NCI-H128 (cell line): ENCODE measurements around the gene POTEM.
"Not testable (repeated sequence)": the region's sequence is repeated elsewhere in the genome, so short reads cannot be mapped to it uniquely, and the experiment has no call there.

Experiments used
- DNase-seq: peaks from one replicate; lab custom pipeline; 2025; ENCODE audit not compliant: unreplicated experiment; lab: John Stamatoyannopoulos, UW

The POTEM gene

DNA sequence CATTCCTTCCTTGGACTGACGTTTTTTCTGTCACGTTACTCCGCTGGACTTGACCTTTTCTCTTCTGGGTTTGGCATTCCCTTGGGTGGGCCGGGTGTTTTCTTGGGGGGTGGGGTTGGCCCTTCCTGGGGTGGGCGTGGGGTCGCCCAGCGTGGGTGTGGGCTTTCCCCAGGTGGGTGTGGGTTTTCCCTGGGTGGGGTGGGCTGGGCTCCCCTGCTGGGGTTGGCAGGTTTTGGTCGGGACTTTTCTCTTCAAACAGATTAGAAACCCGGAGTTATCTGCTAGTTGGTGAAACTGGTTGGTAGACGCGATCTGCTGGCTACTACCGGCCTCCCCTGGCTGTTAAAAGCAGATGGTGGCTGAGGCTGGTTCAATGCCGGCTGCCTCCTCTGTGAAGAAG, at the start of gene POTEM:
Gene POTEM, plus strand, starts transcription at position 301 of the 400 bp plus-strand sequence. Its CDS starts 52 bp downstream, at position 353.
- not testable (repeated sequence) for DNase-seq

- not testable (repeated sequence) for DNase-seq
These were observed 48.9 kb upstream of the POTEM start for GRCh38 chr14:18918345-18918744.

DNA sequence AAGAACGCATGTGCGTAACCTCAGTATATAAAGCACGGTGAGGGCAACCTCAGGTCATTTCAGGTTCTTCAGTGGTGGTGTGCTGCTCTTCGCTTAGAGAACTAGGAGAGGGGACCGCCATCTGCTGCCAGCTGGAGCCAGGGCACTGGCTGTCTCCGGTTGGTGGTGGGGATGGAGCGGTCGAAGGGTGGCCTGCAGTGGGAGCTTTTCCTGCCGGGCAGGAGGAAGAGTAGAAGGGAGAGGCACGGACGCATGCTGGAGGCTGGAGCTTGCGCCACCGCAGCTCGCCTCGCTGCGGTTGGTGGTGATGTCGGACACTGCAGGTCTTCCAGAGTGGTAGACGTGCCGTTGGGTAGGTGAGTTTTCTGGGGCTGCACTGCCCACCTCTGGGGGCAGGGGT, 47.2 kb upstream of the POTEM start:
- DNase-seq = not testable (repeated sequence)

DNA sequence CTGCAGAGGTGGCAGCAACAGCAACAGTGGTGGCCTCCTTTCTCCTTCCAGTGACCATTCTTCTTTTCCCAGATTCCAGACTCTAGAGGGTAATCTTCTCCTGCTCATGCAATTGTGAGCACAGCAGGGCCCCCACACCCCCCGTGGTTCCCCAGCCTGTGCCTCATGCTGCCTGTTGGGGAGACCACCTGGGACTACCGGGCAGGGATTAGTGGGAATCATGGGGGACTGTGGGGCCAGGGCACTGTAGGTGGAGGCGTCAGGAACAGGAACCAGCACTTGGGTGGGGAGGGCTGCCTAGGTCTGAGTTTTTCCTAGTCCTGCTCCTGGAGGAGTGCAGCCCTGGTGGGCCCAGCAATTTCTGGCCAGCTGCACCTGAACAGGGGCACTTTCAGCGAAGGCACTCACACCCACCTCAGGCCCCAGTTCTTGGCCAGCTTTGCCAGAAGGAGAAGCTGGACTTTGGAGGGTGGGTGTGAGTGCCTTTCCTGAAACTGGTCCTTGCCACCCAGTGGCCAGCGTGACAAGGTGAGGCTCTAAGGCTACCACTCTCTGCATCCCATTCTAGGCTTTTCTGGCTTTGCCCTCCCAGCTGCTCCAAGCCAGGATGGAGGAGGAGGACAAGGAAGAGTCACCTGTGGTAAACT, 46.1 kb upstream of the POTEM start:
- not testable (repeated sequence) for DNase-seq

GRCh38 chr14:18936848-18937247, 30.4 kb upstream of the POTEM start:
- DNase-seq = not testable (repeated sequence)

DNA sequence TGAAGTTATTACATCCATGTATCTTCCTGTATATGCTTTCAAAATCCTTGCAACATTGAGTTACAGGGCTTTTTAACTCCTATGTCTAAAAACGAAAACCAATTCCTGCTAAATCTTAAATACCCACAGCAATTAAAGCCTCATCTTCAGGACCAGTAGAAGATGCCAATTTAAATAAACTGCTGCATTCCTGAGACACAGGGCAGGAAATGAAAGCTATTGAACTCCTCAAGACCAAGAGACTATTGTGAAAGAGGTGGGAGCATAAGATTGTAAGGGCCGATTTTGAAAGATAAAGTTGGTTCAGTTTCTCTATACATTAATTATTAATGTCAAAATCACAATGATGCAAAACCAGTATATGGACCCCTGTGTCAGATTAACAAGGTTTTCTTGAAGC, 28.5 kb upstream of the POTEM start:
- DNase-seq = not testable (repeated sequence)

GRCh38 chr14:18949939-18950338, 17.3 kb upstream of the POTEM start:
- DNase-seq = not testable (repeated sequence)

DNA sequence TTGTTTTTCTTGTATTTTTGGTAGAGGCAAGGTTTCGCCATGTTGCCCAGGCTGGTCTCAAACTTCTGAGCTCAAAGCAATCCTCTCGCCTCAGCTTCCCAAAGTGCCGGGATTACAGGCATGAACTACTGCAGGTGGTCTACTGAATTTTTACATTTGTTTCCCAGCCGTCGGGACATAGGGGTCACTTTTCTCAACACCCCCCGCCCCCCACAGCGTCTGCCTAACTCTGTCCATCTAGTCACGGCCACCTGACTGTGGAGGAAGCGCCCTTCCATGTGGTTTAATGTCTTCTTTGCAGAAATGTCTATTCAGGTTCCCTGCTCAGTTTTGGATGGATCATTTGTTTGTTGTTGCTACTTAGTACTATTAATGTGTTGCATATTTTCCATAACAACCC, 14.1 kb upstream of the POTEM start:
- not testable (repeated sequence) for DNase-seq

DNA sequence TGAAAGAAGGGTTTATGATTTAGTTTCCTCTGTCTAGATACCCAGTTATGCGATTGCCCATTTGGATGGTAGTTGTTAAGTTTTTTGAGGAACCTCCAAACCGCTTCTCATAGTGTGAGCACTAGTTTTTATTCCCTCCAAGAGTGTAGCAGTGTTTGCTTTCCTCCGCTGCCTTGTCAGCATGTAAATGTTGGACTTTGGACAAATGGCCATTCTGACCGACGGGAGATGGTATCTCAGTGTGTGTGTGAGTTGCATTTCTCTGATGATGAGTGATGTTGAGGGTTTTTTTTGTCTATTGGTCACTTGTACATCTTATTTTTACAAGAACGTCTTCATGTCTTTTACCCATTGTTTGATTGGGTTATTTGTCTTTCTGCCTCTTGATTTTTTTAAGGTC, 11.4 kb upstream of the POTEM start:
- not testable (repeated sequence) for DNase-seq

DNA sequence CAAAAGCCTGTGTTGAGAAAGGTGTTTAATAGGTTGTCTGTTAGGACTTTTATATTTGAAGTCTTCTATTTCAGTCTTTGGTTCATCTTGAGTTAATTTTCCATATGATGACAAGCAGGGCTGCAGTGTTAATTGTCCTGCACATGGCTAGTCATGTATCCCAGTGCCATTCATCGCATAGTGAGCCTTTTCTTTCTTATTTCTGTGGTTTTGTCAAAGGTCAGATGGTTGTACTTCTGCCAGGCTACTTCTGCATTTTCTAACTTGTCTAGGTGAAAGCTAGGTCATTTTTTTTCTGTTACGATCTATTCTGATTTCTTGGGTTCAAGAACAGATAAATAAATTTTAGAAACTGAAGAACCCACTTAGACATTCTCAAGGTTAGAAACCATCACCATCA, 5.7 kb upstream of the POTEM start:
- DNase-seq = not testable (repeated sequence)

DNA sequence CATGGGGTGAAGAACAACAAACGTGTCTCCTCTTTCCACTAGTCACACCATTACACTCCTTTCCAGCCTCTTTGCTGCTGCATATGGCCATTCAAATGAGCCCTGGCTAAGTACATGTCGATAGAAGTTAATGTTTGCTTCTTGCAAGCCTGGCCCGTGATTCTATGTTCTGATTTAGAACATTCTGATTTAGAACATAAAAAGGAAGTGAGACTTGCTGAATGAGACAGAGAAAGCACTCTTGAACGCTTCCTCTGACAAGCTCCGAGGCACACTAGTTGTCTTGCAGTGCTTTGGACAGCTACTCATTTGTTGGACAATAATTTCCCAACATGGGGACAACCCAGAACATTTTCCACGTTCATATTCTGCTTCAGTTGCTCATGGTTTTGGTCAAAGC, 5.1 kb upstream of the POTEM start:
- DNase-seq = not testable (repeated sequence)

DNA sequence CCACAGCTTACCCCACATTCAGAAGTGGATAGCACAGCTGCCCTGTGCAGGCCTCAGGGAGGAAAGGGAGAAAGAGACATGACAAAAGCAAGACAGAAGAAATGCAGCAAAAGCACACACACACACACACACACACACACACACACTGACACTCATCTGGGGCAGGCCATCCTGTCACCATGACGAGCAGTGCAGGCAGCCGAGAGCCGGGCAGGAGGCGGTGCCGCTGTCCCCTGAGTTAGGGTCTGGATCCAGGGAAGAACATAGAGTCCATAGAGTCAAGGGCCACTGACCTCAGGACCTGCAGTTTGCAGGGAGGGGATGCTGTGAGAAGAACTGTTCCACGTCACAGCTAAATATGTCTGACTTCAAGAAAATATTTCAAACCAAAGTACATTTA, 4.0 kb upstream of the POTEM start:
- not testable (repeated sequence) for DNase-seq

GRCh38 chr14:18964878-18965277, 2.4 kb upstream of the POTEM start:
- DNase-seq = not testable (repeated sequence)

DNA sequence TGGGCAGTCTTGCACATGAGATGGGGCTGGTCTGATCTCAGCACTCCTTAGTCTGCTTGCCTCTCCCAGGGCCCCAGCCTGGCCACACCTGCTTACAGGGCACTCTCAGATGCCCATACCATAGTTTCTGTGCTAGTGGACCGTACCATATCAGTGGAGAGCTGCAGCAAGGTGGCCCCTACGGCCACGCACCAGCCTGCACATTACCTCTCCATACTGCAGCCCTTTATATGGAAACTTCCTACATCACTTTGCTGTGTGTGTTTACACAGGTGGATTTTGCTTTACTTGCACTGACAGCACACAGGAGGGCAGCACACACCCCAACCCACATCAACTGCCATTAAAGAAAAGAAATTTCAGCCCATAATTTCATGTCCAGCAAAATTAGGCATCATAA, 35.3 kb downstream of the POTEM start:
- DNase-seq = not testable (repeated sequence)

DNA sequence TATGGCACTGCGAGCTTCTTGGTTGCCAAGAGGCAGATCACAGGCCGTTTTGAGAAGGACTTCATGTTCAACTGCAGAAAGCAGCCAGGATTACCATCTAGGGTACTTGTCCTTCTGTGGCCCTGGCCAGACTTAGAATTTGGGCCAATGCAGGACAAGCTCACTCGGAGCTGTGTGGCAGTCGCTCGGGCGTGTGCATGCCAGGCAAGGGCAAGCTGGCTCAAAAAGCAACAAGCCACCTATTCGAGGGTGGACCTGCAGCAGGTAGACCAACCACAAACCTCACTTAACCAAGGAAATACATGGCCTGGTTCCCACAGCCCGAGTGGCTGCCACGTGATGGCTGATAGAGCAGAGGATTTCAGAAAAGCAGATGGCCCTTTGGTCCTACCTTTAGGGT, 39.3 kb downstream of the POTEM start:
- not testable (repeated sequence) for DNase-seq

DNA sequence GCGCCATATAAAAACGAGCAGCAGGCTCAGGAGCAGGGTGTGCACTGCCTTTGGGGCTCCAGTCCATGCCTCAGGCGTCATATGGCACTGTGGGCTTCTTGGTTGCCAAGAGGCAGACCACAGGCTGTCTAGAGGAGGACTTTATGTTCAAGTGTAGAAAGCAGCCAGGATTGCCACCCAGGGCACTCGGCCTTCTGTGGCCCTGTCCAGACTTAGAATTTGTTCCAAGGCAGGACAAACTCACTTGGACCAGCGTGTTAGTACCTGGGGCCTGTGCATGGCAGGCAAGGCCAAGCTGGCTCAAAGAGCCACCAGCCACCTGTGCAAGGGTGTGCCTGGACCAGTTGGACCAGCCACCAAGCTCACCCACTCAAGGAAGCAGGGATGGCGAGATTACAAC, 40.4 kb downstream of the POTEM start:
- not testable (repeated sequence) for DNase-seq

DNA sequence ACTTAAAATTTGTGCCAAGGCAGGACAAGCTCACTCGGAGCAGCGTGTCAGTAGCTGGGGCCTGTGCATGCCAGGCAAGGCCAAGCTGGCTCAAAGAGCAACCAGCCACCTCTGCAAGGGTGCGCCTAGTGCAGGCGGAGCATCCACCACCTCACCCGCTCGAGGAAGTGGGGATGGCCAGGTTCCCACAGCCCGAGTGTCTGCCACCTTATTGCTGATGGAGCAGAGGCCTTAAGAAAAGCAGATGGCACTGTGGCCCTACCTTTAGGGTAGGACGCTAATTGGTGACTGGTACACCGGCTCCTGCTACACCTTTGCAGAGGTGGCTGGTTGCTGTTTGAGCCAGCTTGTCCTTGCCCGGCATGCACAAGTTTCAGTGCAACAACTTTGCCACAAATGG, 43.8 kb downstream of the POTEM start:
- not testable (repeated sequence) for DNase-seq

DNA sequence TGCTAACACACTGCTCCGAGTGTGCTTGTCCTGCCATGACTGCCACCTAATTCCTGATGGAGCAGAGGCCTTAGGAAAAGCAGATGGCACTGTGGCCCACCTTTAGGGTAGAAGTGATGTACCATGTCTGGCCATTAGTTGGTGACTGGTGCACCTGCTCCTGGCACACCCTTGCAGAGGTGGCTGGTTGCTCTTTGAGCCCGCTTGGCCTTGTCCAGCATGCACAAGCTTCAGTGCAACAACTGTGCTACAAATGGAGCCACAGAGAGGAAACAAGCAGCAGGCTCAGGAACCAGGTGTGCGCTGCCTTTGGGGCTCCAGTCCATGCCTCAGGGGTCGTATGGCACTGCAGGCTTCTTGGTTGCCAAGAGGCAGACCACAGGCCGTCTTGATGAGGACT, 44.5 kb downstream of the POTEM start:
- DNase-seq = not testable (repeated sequence)

- not testable (repeated sequence) for DNase-seq
These were observed 48.0 kb downstream of the POTEM start for GRCh38 chr14:19015185-19015584.

DNA sequence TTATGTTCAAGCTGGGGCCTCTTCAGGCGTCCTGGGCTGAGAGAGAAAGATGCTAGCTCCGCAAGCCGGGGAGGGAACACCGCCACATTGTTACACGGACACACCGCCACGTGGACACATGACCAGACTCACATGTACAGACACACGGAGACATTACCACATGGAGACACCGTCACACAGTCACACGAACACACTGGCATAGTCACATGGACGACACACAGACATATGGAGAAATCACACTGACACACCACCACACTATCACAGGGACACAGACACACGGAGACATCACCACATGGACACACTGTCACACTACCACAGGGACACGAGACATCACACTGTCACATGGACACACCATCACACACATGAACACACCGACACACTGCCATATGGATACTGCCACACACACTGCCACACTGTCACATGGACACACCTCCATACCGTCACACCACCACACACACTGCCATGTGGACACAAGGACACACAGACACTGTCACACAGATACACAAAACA, 57.9 kb downstream of the POTEM start:
- not testable (repeated sequence) for DNase-seq

DNA sequence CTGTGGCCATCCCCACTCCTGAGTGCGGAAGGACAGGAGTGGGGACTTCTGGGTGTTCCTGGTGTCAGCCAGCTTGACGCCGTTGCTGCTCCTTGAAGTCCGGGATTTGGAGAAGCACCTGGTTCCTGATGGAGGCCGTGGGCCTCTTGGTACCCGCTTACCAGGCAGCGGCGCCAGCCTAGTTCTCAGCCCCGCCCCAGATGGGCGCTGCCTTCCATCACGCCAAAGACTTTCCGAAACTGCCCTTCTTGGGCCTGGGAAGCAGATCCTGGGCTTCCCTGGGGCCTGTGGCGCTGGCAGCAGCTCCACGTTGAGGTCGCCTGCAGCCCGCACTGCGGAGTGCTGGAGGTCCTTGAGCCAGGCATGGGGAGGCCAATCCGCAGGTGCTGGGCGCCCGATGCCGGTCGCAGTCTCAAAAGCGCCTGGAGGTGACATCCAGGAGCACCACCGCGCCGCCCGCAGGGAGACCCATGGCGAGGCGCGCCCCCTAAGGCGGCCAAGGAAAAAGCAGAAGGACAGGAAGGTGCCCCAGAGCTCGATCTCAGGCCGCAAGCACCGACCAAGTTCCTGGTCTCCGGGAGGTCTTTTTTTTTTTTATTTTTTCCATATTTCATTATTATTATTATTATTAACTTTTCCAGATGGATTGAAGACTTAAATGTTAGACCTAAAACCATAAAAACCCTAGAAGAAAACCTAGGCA, 59.6 kb downstream of the POTEM start:
- DNase-seq = not testable (repeated sequence)

DNA sequence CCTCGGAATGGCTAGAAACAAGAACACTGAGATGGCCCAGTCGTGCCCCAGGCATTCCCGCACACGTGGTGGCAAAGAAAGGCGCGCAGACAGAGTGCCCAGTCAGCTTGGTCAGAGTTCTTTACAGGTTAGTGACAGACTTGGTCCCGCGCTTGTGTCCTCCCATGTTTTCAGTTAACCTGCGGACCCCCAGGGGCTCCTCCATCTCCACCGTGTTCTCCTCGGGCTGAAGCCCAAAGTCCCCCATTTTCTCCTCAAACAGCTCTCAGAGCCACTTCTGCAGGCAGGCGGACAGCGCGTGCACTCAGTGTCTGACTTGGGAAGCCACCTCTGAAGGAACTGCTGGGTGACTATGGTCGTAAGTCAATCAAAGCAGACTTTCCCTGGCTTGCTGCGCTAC, 60.7 kb downstream of the POTEM start:
- DNase-seq = not testable (repeated sequence)
